Panc1 (cell line): ENCODE data around the gene TRIP10. TPM values are rescaled to one million over a fixed set of nuclear protein-coding genes. Genes with fewer than 3 reads are reported as not detected.
A peak's percentile ranks its signal among the peaks of the same experiment; 100 is the strongest.

Source experiments
- ATAC-seq: fragments of 200-7000 bp; cut with Tn5 transposase; 2 replicates; pipeline ENCODE4 v1.9.1; 2020; ENCODE audit warnings: mild to moderate bottlenecking, moderate library complexity
- BruUV-seq: library from RNA; stranded (reverse); fragments of 400-500 nt; replicated peaks from 2 replicates; lab custom pipeline; 2021; lab: Mats Ljungman, UMichigan
- CTCF ChIA-PET: fragments of 300-600 bp; sonication (Branson Sonifier 250); formaldehyde crosslinking; loops from one replicate; lab custom pipeline; 2022; ENCODE audit warnings: antibody characterized with exemption; lab: Charles Lee
- POLR2A ChIA-PET: fragments of 300-600 bp; sonication (Branson Sonifier 250); formaldehyde crosslinking; loops from one replicate; lab custom pipeline; 2022; ENCODE audit warnings: antibody characterized with exemption; lab: Charles Lee
- DNase-seq: peaks from one replicate; pipeline ENCODE4 v3.0.0-alpha.2; 2010; ENCODE audit warnings: low read depth, low spot score
- H3K27ac ChIP-seq: 2 replicates; pipeline ENCODE4 v1.5.1; 2011; ENCODE audit warnings: mild to moderate bottlenecking, low read length, inconsistent platforms
- H3K27me3 ChIP-seq: fragments of 200-500 bp; sonication (Bioruptor generic); 2 replicates; pipeline ENCODE4 v1.6.0; 2014; ENCODE audit warnings: low read length, inconsistent platforms; ENCODE audit not compliant: control insufficient read depth, insufficient read depth
- H3K36me3 ChIP-seq: fragments of 200-500 bp; sonication (Bioruptor generic); 2 replicates; pipeline ENCODE4 v1.5.1; 2014; ENCODE audit warnings: inconsistent platforms, mild to moderate bottlenecking, low read length, moderate library complexity; ENCODE audit not compliant: control insufficient read depth, insufficient read depth
- H3K4me1 ChIP-seq: 2 replicates; pipeline ENCODE4 v1.5.1; 2011; ENCODE audit warnings: inconsistent platforms, mild to moderate bottlenecking, low read length, moderate library complexity; ENCODE audit not compliant: control insufficient read depth, insufficient read depth
- H3K4me3 ChIP-seq, 2 experiments: 2 replicates each; pipeline ENCODE4 v1.5.1; 2011 to 2012; ENCODE audit warnings: low read depth in 2 of 2, low read length in 2 of 2, mild to moderate bottlenecking in 2 of 2, inconsistent platforms in 1 of 2, moderate library complexity in 1 of 2
- H3K9me3 ChIP-seq: fragments of 200-500 bp; sonication (Bioruptor generic); 2 replicates; pipeline ENCODE4 v1.5.1; 2014; ENCODE audit warnings: low read depth, mild to moderate bottlenecking, inconsistent platforms, low read length, moderate library complexity; ENCODE audit not compliant: control insufficient read depth, insufficient read depth
- CTCF ChIP-seq: fragments of 450-650 bp; IDR thresholded peaks from 2 replicates; pipeline ENCODE4 v1.5.1; 2017; ENCODE audit warnings: mild to moderate bottlenecking
- POLR2AphosphoS5 ChIP-seq: IDR thresholded peaks from 2 replicates; pipeline ENCODE4 v1.6.1; 2012; ENCODE audit warnings: mild to moderate bottlenecking, low read depth, low read length, moderate library complexity
- REST ChIP-seq, 2 experiments: IDR thresholded peaks; 2 replicates each; pipeline ENCODE4 v1.6.1; 2011 to 2012; ENCODE audit warnings: low read depth in 2 of 2, control low read depth in 1 of 2, low read length in 1 of 2, mild to moderate bottlenecking in 1 of 2, moderate library complexity in 1 of 2; ENCODE audit not compliant: insufficient read depth in 1 of 2
- SIN3A ChIP-seq: IDR thresholded peaks from 2 replicates; pipeline ENCODE4 v1.6.1; 2012; ENCODE audit warnings: low read depth, mild to moderate bottlenecking, low read length, moderate library complexity, borderline replicate concordance; ENCODE audit not compliant: insufficient read depth
- TCF7L2 ChIP-seq: IDR thresholded peaks from 2 replicates; pipeline ENCODE4 v1.6.1; 2011; ENCODE audit warnings: mild to moderate bottlenecking, low read depth, low read length, inconsistent platforms
- in situ Hi-C: cut with HindIII; loops from 2 replicates; pipeline ENCODE4 v1.10.0; 2016; ENCODE audit warnings: low sequenced_read_pairs, low pct_unique_long_range_greater_than_20kb
- intact Hi-C: fragments of 100-400 bp; cut with micrococcal nuclease; formaldehyde crosslinking; loops from one replicate; pipeline ENCODE4 v1.10.0; 2022; ENCODE audit not compliant: unreplicated experiment
- total RNA-seq: library from RNA; stranded (reverse); gene quantifications from one replicate; pipeline ENCODE4 v1.2.1, GENCODE V29; 2021; ENCODE audit not compliant: unreplicated experiment

TRIP10 gene
- total RNA-seq, 1 experiment from 2014 or later = 115 TPM

GRCh38 chr19:6737284-6737872, 2.1 kb upstream of the TRIP10 start, which contains the start of gene GPR108:
Gene GPR108 (minus strand): TSS chr19:6737580. CDS start chr19:6737576, 4 bp downstream.
- H3K36me3 ChIP-seq = no peaks in the 10 kb centered on the region; the same call in 1 of the 2 replicates
- H3K27me3 ChIP-seq = no peaks in the 10 kb centered on the region
- peak; percentile 99 for DNase-seq
- peak within 1 kb of the TSS; percentile 88 to 92 for H3K4me3 ChIP-seq
- intact Hi-C loops (no loop called here), in situ Hi-C loops (no loop called here)
- no TSS peak for BruUV-seq
- peaks cover 15% of the 10 kb centered on the region for H3K4me1 ChIP-seq
- TF ChIP-seq TCF7L2 (peak; percentile 77), POLR2AphosphoS5 (no peak), SIN3A (0 out of 2 replicates have a peak, but pooled peaks have one; percentile 27)
- ChIA-PET POLR2A (interaction anchor here (0.5 kb wide), 1 partner anchor 46 kb away, joined by 12 read pairs; no protein-coding TSS in a partner anchor), CTCF (interaction anchor here (0.5 to 1.6 kb wide), 3 partner anchors 16 to 332 kb away, joined by 3 to 11 read pairs (median 5); partner anchors contain the start of gene ZNF557)
- H3K9me3 ChIP-seq = no peaks in the 10 kb centered on the region
- H3K27ac ChIP-seq = peak within 1 kb of the TSS; percentile 92
- ATAC-seq = peak; percentile 81

- peak; percentile 69 for DNase-seq
- ChIA-PET CTCF (interaction anchor here (0.5 to 1.6 kb wide), 5 partner anchors 15 to 331 kb away, joined by 3 to 11 read pairs (median 5); partner anchors contain the start of gene ZNF557), POLR2A (no interaction called here)
- in situ Hi-C loops (no loop called here), intact Hi-C loops (loop anchor here (2.0 kb wide), 1 partner anchor 125 kb away; no protein-coding TSS in a partner anchor)
- Histone ChIP-seq H3K27ac (peak overlapping the region; percentile 92), H3K4me3 (peak overlapping the region; percentile 43 to 63; a peak in 3 of 4 replicates), H3K9me3 (no peaks in the 10 kb centered on the region), H3K27me3 (no peaks in the 10 kb centered on the region), H3K4me1 (peaks cover 22% of the 10 kb centered on the region), H3K36me3 (no peaks in the 10 kb centered on the region; the same call in 1 of the 2 replicates)
- no peak for TF ChIP-seq REST (IDR thresholded peaks at IDR 0.05; ENCODE audit: insufficient read depth in 1 of 2, low read depth in 2 of 2, low read length in 1 of 2)
- TF ChIP-seq SIN3A = no peak
- peak; percentile 81 for TF ChIP-seq CTCF
- BruUV-seq = no TSS peak
- ATAC-seq = peak; percentile 54
Measured at GRCh38 chr19:6737873-6738786, 1.4 kb upstream of the TRIP10 start.
